HepG2 (cell line): ENCODE measurements around the gene CDK11A.
"Not testable (repeated sequence)": the region's sequence is repeated elsewhere in the genome, so short reads cannot be mapped to it uniquely, and the experiment has no call there.

Source experiments
- ATAD3A ChIP-seq: sonication (generic); formaldehyde crosslinking; IDR thresholded peaks from 2 replicates; pipeline ENCODE4 v1.4.0; 2020; ENCODE audit warnings: missing genetic modification reagents
- EZH2 ChIP-seq: conservative IDR thresholded peaks from 2 replicates; pipeline ENCODE4 v1.6.1; 2012; ENCODE audit warnings: mild to moderate bottlenecking, low read depth, low read length, moderate library complexity
- KDM4B ChIP-seq: sonication (generic); formaldehyde crosslinking; IDR thresholded peaks from 2 replicates; pipeline ENCODE4 v1.4.0; 2020; ENCODE audit warnings: missing genetic modification reagents
- POLR2A ChIP-seq, 2 experiments: IDR thresholded peaks; 2 replicates each; pipeline ENCODE4 v1.6.1; 2011; ENCODE audit warnings: low read depth in 2 of 2, low read length in 2 of 2, mild to moderate bottlenecking in 1 of 2, moderate library complexity in 1 of 2; ENCODE audit not compliant: insufficient read depth in 1 of 2
- SMC3 ChIP-seq: IDR thresholded peaks from 2 replicates; pipeline ENCODE4 v1.6.1; 2011; ENCODE audit warnings: low read length, improper control_type of control experiment
- YY1 ChIP-seq: IDR thresholded peaks from 2 replicates; pipeline ENCODE4 v1.6.1; 2011; ENCODE audit warnings: low read length, low read depth, moderate library complexity, mild to moderate bottlenecking; ENCODE audit not compliant: insufficient read depth, insufficient replicate concordance
- ZNF296 ChIP-seq: sonication (generic); formaldehyde crosslinking; conservative IDR thresholded peaks from 2 replicates; pipeline ENCODE4 v1.5.0; 2020; ENCODE audit warnings: mild to moderate bottlenecking, missing genetic modification reagents
- ZNF563 ChIP-seq: sonication (generic); formaldehyde crosslinking; IDR thresholded peaks from 2 replicates; pipeline ENCODE4 v1.8.0; 2022; ENCODE audit warnings: mild to moderate bottlenecking, moderate library complexity, missing genetic modification reagents
- ZNF782 ChIP-seq: sonication (generic); formaldehyde crosslinking; IDR thresholded peaks from 2 replicates; pipeline ENCODE4 v1.4.0; 2020; ENCODE audit warnings: missing genetic modification reagents, mild to moderate bottlenecking, borderline replicate concordance
- TF ChIP-seq, protein P1 (sequence below): sonication (generic); formaldehyde crosslinking; IDR thresholded peaks from 2 replicates; pipeline ENCODE4 v1.5.0; 2020; ENCODE audit warnings: mild to moderate bottlenecking, missing genetic modification reagents, moderate library complexity
- TF ChIP-seq, protein P2 (sequence below): sonication (generic); formaldehyde crosslinking; conservative IDR thresholded peaks from 2 replicates; pipeline ENCODE4 v1.4.0; 2020; ENCODE audit warnings: missing genetic modification reagents

DNA sequence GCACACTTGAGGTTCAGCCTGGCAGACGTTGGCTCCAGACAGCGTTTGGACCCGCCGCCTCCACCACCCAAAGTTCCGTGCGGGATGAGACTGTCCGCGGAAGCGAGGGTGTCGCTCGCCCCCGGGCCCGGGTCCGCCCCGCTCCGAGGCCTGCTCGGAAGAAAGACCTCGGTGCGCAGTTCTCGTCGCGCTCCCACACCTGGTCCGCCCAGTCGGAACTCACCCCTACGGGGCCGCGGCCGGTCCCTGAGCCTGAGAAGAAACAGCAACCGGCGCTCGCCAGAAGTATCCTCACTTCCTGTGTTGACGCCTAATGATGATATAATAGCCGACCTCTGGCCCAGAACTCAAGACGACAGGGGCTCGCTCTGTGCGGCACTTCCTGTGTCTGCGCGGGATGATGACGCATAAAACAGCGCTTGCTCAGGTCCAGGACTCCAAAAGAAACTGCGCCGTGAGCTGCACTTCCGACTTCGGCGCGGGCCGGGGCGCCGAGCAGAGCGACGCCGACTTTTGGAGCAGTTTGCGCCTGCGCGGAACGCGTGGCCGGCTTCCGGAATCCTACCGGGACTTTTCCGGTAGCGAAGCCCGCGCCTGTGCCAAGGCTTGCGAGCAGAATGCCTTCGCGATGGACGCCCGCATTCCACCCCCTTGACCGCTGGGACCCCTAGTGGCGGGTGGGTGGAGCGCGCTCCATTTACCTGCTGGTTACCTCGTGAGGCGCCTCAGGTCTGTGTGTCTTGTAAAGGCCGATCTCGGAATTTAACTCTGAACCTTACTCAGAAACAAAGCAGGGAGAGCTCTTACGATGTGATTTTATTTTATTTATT lies at the start of gene CDK11A:
- TF ChIP-seq, protein P1, sequence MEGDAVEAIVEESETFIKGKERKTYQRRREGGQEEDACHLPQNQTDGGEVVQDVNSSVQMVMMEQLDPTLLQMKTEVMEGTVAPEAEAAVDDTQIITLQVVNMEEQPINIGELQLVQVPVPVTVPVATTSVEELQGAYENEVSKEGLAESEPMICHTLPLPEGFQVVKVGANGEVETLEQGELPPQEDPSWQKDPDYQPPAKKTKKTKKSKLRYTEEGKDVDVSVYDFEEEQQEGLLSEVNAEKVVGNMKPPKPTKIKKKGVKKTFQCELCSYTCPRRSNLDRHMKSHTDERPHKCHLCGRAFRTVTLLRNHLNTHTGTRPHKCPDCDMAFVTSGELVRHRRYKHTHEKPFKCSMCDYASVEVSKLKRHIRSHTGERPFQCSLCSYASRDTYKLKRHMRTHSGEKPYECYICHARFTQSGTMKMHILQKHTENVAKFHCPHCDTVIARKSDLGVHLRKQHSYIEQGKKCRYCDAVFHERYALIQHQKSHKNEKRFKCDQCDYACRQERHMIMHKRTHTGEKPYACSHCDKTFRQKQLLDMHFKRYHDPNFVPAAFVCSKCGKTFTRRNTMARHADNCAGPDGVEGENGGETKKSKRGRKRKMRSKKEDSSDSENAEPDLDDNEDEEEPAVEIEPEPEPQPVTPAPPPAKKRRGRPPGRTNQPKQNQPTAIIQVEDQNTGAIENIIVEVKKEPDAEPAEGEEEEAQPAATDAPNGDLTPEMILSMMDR (CRISPR knock-in tag): peak; percentile 53
- TF ChIP-seq ATAD3A; KDM4B (CRISPR knock-in tag); EZH2; ZNF296; YY1; ZNF563 (CRISPR knock-in tag); ZNF782 (CRISPR knock-in tag); SMC3: not testable (repeated sequence)
- TF ChIP-seq, protein P2, sequence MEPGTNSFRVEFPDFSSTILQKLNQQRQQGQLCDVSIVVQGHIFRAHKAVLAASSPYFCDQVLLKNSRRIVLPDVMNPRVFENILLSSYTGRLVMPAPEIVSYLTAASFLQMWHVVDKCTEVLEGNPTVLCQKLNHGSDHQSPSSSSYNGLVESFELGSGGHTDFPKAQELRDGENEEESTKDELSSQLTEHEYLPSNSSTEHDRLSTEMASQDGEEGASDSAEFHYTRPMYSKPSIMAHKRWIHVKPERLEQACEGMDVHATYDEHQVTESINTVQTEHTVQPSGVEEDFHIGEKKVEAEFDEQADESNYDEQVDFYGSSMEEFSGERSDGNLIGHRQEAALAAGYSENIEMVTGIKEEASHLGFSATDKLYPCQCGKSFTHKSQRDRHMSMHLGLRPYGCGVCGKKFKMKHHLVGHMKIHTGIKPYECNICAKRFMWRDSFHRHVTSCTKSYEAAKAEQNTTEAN (CRISPR knock-in tag): not testable (repeated sequence)
- TF ChIP-seq POLR2A (IDR thresholded peaks at IDR 0.05; ENCODE audit: insufficient read depth in 1 of 2, low read depth in 2 of 2, low read length in 2 of 2): peak; percentile 36 to 55; a peak in 2 of 4 replicates
